Measurements from ENCODE around the gene TPM4. TPM values are rescaled to one million over a fixed set of nuclear protein-coding genes. Genes with fewer than 3 reads are reported as not detected.
"Not testable (repeated sequence)": the region's sequence is repeated elsewhere in the genome, so short reads cannot be mapped to it uniquely, and the experiment has no call there.

Gene TPM4
- total RNA-seq, 1 donor, result 1,097 TPM

DNA sequence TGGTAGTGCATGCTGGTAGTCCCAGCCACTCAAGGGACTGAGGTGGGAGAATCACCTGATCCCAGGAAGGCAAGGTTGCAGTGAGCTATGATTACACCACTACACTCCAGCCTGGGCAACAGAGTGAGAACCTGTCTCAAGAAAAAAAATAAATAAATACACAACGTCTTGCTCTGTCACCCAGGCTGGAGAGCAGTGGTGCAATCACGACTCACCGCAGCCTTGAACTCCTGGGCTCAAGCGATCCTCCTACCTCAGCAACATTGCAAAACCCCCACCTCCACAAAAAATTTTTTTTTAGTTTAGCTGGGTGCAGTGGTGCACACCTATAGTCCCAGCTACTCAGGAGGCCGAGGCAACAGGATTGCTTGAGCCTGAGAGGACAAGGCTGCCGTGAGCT, 8.8 kb downstream of the TPM4 start:
- no peak for TF ChIP-seq CTCF (IDR thresholded peaks at IDR 0.05; ENCODE audit: insufficient read depth, low read length)
- no peak overlapping the region for H3K4me3 ChIP-seq (ENCODE audit: low read depth, low read length)
- no peak for DNase-seq (ENCODE audit: low read depth)

- not testable (repeated sequence) for DNase-seq (ENCODE audit: low read depth); H3K4me3 ChIP-seq (ENCODE audit: low read depth, low read length)
Observed at GRCh38 chr19:16087404-16087803, 11.1 kb downstream of the TPM4 start.

GRCh38 chr19:16087940-16088339, 11.6 kb downstream of the TPM4 start:
- no peak for TF ChIP-seq CTCF (IDR thresholded peaks at IDR 0.05; ENCODE audit: insufficient read depth, low read length)

GRCh38 chr19:16088351-16089009, 12.2 kb downstream of the TPM4 start:
- H3K4me3 ChIP-seq (ENCODE audit: low read depth, low read length), result no peak overlapping the region
- no peak for DNase-seq (ENCODE audit: low read depth)
- peak; percentile 16 for TF ChIP-seq CTCF (IDR thresholded peaks at IDR 0.05; ENCODE audit: insufficient read depth, low read length)

More at GRCh38 chr19:16087940-16088339, 11.6 kb downstream of the TPM4 start:
- DNase-seq (ENCODE audit: low read depth), result no peak
- no peak overlapping the region for H3K4me3 ChIP-seq (ENCODE audit: low read depth, low read length)

GRCh38 chr19:16089010-16089846, 12.9 kb downstream of the TPM4 start:
- no peak for TF ChIP-seq CTCF (IDR thresholded peaks at IDR 0.05; ENCODE audit: insufficient read depth, low read length)
- no peak for DNase-seq (ENCODE audit: low read depth)
- H3K4me3 ChIP-seq (ENCODE audit: low read depth, low read length), result no peak overlapping the region

DNA sequence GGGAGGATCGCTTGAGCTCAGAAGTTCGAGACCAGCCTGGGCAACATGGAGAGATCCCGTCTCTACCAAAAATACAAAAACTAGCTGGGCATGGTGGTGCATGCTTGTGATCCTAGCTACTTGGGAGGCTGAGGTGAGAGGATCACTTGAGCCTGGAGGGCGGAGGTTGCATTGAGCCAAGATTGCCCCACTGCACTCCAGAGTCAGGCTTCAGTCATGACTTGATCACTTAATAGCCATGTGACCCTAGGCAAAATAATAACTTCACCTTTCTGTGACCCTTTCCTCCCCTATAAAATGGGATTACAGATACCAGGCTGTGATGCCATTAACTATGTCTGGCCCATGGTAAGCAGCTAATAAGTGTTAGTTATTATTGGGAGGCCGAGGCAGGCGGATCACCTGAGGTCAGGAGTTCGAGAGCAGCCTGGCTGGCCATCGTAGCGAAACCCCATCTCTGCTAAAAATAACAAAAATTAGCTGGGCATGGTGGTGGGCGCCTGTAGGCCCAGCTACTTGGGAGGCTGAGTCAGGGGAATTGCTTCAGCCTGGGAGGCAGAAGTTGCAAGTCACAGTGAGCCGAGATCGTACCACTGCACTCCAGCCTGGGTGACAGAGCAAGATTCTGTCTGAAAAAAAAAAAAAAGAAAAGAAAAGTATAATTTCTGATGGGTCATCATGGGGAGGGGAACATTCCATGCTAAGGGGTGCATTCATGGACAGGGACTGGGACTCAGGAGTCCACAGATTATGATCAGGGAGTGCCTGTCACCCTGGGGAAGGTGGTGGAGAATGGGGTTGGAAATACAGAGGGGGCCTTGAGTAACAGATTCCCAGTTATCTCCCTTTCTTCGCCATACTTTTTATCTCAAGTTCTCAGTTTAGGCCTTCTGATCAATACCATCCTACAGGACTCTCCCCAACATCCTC, 15.5 kb downstream of the TPM4 start:
- no peak overlapping the region for H3K4me3 ChIP-seq (ENCODE audit: low read depth, low read length)
- TF ChIP-seq CTCF (IDR thresholded peaks at IDR 0.05; ENCODE audit: insufficient read depth, low read length), result no peak
- DNase-seq (ENCODE audit: low read depth), result no peak
